Measurements from ENCODE around the gene HBD. TPM values are rescaled to one million over a fixed set of nuclear protein-coding genes. Genes with fewer than 3 reads are reported as not detected.

The HBD gene
- total RNA-seq (1.3 TPM), polyA plus RNA-seq (ENCODE audit: insufficient read depth, low read depth, low replicate concordance) (5.6 TPM)
- long read RNA-seq, donor 1 = 0 reads
- long read RNA-seq, donor 2 = 0 reads
- long read RNA-seq, donor 3 = 0 reads
- long read RNA-seq, donor 4 = 0 reads
- long read RNA-seq, donor 5 = 0 reads
- long read RNA-seq, donor 6, partial matches to known transcripts = 0 of 1 reads
- long read RNA-seq, donor 6, other reads (novel, unspliced or antisense) = 0 of 1 reads
- long read RNA-seq, donor 7 = 0 reads
- long read RNA-seq, donor 8 = 0 reads
- long read RNA-seq, donor 9 = 0 reads
- long read RNA-seq, donor 10 = 0 reads

GRCh38 chr11:5234381-5234834, at the start of gene HBD:
Gene HBD (minus strand): TSS chr11:5234483. CDS start chr11:5234433, 50 bp downstream.
- DNase-seq (no peak), FAIRE-seq (no peak)
- H3K27me3 ChIP-seq (ENCODE audit: control insufficient read depth, insufficient read depth, low read length) = no peaks in the 10 kb centered on the region
- H3K4me3 ChIP-seq (ENCODE audit: low read length in 3 of 3) = no peak within 1 kb of the TSS
- TF ChIP-seq, protein P1, sequence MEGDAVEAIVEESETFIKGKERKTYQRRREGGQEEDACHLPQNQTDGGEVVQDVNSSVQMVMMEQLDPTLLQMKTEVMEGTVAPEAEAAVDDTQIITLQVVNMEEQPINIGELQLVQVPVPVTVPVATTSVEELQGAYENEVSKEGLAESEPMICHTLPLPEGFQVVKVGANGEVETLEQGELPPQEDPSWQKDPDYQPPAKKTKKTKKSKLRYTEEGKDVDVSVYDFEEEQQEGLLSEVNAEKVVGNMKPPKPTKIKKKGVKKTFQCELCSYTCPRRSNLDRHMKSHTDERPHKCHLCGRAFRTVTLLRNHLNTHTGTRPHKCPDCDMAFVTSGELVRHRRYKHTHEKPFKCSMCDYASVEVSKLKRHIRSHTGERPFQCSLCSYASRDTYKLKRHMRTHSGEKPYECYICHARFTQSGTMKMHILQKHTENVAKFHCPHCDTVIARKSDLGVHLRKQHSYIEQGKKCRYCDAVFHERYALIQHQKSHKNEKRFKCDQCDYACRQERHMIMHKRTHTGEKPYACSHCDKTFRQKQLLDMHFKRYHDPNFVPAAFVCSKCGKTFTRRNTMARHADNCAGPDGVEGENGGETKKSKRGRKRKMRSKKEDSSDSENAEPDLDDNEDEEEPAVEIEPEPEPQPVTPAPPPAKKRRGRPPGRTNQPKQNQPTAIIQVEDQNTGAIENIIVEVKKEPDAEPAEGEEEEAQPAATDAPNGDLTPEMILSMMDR (IDR thresholded peaks at IDR 0.05; ENCODE audit: borderline replicate concordance, extremely low read depth, insufficient read depth) = no peak
- H3K36me3 ChIP-seq (ENCODE audit: control insufficient read depth in 2 of 3, insufficient read depth in 3 of 3, low read length in 3 of 3) = no peaks in the 10 kb centered on the region
- H3K9ac ChIP-seq (ENCODE audit: low read length in 3 of 3) = no peak within 1 kb of the TSS
- H3K4me1 ChIP-seq (ENCODE audit: control insufficient read depth in 2 of 3, insufficient read depth in 2 of 3, low read depth in 1 of 3, low read length in 3 of 3) = peaks cover 0 to 6% (median 0%) of the 10 kb centered on the region in 3 donors
- no peaks in the 10 kb centered on the region for H3K9me3 ChIP-seq (ENCODE audit: control insufficient read depth in 2 of 3, insufficient read depth in 1 of 3, low read length in 3 of 3)
- intact Hi-C loops (cut with DNase I) = no loop called here
- no peak within 1 kb of the TSS for H3K27ac ChIP-seq (ENCODE audit: low read depth in 2 of 2, low read length in 2 of 2)

DNA sequence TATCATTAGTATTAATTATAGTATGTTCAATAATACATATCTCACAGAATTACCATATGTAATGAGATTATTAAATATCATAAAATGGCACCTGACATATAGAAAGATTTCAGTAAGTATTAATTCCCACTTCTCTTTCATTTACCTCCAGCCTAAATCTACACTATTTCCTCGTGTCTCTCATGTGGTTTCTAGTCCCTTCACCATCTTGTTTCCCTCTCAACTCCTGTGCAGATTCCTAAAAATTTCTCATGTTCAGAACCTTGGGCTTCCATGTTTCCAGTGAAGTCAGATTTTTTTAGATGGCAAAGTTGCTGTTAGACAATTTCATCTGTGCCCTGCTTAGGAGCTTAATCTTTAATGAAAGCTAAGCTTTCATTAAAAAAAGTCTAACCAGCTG, 49.6 kb upstream of the HBD start:
- TF ChIP-seq, protein P1 (IDR thresholded peaks at IDR 0.05; ENCODE audit: borderline replicate concordance, extremely low read depth, insufficient read depth) = no peak
- Histone ChIP-seq H3K36me3 (ENCODE audit: control insufficient read depth in 2 of 3, insufficient read depth in 3 of 3, low read length in 3 of 3) (no peaks in the 10 kb centered on the region), H3K9ac (ENCODE audit: low read length in 3 of 3) (no peak overlapping the region), H3K4me3 (ENCODE audit: low read length in 3 of 3) (no peak overlapping the region), H3K27me3 (ENCODE audit: control insufficient read depth, insufficient read depth, low read length) (no peaks in the 10 kb centered on the region), H3K27ac (ENCODE audit: low read depth in 2 of 2, low read length in 2 of 2) (no peak overlapping the region), H3K4me1 (ENCODE audit: control insufficient read depth in 2 of 3, insufficient read depth in 2 of 3, low read depth in 1 of 3, low read length in 3 of 3) (no peaks in the 10 kb centered on the region), H3K9me3 (ENCODE audit: control insufficient read depth in 2 of 3, insufficient read depth in 1 of 3, low read length in 3 of 3) (no peaks in the 10 kb centered on the region)
- intact Hi-C loops (cut with DNase I) = no loop called here
- FAIRE-seq (no peak), DNase-seq (no peak)

GRCh38 chr11:5283086-5283485, 48.8 kb upstream of the HBD start:
- H3K4me1 ChIP-seq (ENCODE audit: control insufficient read depth in 2 of 3, insufficient read depth in 2 of 3, low read depth in 1 of 3, low read length in 3 of 3) = no peaks in the 10 kb centered on the region
- FAIRE-seq (no peak), DNase-seq (no peak)
- H3K4me3 ChIP-seq (ENCODE audit: low read length in 3 of 3) = no peak overlapping the region
- no peak overlapping the region for H3K9ac ChIP-seq (ENCODE audit: low read length in 3 of 3)
- H3K27ac ChIP-seq (ENCODE audit: low read depth in 2 of 2, low read length in 2 of 2) = no peak overlapping the region
- no peaks in the 10 kb centered on the region for H3K27me3 ChIP-seq (ENCODE audit: control insufficient read depth, insufficient read depth, low read length)
- intact Hi-C loops (cut with DNase I) = no loop called here
- no peaks in the 10 kb centered on the region for H3K9me3 ChIP-seq (ENCODE audit: control insufficient read depth in 2 of 3, insufficient read depth in 1 of 3, low read length in 3 of 3)
- no peaks in the 10 kb centered on the region for H3K36me3 ChIP-seq (ENCODE audit: control insufficient read depth in 2 of 3, insufficient read depth in 3 of 3, low read length in 3 of 3)
- TF ChIP-seq, protein P1 (IDR thresholded peaks at IDR 0.05; ENCODE audit: borderline replicate concordance, extremely low read depth, insufficient read depth) = no peak

Data from kidney (tissue), 22 donors.